Measurements from ENCODE around the gene DOCK6.

DNA sequence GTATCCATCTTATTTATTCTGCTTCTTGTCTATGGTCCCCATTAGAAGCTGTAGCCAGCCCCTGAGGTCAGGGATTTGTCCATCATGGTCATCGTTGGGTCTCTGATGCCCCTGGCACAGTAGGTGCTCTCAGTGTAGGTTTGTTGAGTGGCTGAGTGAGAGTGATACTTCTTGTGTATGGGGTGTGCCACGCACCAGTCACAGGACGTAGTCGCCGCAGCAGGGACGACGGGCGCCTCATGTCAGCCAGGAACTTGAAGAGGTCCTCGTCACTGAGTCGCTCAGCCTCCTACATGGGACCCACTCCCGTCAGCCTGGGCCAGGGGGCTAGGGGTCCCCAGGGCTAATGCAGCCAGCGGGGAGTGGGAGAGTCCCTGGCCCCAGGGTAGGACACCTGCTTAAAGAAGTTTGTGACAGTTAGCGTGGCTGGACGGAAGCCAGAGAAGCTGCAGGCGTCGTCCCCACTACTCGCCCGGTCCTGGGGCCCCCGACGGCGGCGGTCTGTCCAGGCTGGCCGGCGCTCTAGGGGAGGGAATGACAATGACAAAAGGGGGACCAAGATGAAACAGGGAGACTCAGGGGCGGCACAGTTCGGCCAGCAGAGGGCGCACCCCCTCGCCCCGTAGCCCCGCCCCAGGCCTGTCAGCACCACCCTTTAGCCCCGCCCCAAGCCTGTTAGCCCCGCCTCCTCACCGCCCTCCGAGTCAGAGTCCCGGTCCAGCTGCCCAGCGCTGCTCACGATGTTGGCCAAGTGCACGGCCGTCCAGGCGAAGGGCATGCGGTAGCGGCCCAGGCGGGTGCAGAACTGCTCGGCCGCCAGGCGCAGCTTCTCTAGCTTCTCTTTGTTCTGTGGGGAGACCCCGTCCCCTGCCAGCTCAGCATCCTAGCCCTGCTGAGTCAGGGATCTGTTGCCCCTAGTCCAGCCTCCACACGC, 19.2 kb downstream of the DOCK6 start:
- TF ChIP-seq, protein P1, sequence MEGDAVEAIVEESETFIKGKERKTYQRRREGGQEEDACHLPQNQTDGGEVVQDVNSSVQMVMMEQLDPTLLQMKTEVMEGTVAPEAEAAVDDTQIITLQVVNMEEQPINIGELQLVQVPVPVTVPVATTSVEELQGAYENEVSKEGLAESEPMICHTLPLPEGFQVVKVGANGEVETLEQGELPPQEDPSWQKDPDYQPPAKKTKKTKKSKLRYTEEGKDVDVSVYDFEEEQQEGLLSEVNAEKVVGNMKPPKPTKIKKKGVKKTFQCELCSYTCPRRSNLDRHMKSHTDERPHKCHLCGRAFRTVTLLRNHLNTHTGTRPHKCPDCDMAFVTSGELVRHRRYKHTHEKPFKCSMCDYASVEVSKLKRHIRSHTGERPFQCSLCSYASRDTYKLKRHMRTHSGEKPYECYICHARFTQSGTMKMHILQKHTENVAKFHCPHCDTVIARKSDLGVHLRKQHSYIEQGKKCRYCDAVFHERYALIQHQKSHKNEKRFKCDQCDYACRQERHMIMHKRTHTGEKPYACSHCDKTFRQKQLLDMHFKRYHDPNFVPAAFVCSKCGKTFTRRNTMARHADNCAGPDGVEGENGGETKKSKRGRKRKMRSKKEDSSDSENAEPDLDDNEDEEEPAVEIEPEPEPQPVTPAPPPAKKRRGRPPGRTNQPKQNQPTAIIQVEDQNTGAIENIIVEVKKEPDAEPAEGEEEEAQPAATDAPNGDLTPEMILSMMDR (IDR thresholded peaks at IDR 0.05) = peak; percentile 31 to 43 (median 38)
- no peak for TF ChIP-seq POLR2A (IDR thresholded peaks at IDR 0.05)
